Stimulated activated naive CD4-positive, alpha-beta T cell treated with Interleukin-2 at 50 U/mL for 16 hours (primary cell): ENCODE results near the gene SH3PXD2A.
"Not testable (repeated sequence)": the region's sequence is repeated elsewhere in the genome, so short reads cannot be mapped to it uniquely, and the experiment has no call there.

Source experiments
- DNase-seq: peaks from one replicate; lab custom pipeline; 2025; lab: John Stamatoyannopoulos, UW

The SH3PXD2A gene

GRCh38 chr10:103833731-103834365, 21.5 kb downstream of the SH3PXD2A start:
- no peak for DNase-seq

GRCh38 chr10:103832806-103833205, 22.6 kb downstream of the SH3PXD2A start:
- no peak for DNase-seq

DNA sequence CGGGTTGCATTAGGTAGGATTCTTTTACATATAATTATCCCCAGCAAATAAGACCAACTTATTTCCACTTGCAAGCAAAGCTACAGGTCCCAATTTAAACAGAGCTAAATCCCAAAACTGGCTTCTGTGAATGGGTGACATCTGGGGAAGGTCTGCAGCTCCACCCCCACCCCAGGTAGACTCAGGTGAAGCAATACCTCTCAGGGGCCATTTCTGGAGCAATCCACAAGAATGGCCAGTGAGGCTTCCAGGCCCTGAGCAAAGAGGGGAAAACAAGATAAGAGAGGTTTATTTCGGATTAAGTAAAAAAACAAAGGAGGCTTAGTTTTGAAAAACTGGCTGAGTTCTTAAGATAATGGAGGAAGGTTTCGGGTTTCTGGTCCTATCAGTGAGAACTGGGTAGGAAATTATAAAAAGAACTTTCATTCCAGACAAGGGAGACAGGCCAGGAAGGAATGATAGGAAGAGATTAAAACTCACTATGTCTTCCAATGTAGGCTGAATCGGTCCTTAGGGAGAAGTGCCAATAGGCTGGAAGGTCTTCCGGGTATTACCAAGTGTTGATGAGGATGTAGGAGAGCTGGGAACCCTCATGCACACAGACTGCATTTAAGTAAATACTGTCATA, 25.4 kb downstream of the SH3PXD2A start:
- DNase-seq: no peak

DNA sequence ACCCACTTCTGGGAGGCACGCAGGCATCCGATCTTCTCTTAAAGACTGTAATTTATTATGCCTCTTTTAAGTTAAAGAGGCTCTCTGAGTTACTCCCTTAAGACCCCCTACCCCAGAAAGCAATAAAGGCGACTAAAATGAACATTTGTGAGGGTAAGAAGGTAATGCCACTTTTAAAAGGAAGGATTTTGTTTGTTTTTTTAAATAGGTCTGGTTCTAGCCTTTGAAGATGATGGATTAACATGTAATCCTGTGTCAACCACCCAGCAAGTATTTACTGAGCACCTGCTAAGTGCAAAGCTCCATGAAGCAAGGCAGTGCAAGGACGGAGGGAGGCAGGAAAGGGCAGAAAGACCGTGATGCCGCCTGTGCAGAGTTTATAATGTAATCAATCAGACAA, 26.1 kb downstream of the SH3PXD2A start:
- no peak for DNase-seq

DNA sequence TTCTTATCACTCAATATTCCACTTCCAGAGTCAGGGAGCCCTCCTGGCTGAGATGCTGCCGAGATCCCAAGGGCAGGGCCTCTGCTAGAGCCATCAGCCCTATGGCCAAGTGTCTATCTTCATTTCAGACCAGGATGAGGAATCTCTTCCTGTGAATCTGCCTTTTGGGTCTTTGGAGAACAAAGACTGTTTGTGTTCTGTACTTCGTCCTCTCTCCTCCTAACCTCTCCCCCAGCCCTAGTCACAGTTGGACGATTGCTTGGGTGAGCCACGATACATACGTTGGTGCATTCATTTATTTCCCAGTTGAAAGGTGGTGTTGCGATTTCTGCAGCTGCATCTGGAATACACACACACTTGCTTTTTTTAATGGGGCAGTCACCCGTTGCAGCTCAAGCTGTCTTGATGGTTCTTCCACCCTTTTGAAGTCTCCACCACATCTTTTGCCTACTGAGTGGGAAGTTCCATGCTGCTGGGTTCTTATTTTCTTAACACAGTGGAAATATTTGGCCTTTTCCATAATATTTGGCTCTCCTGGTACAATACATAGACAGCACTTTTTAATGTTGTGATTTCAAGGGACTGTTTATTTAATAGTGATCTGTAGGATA, 26.7 kb downstream of the SH3PXD2A start:
- no peak for DNase-seq

- no peak for DNase-seq
Observed at GRCh38 chr10:103828107-103828506, 27.3 kb downstream of the SH3PXD2A start.

DNA sequence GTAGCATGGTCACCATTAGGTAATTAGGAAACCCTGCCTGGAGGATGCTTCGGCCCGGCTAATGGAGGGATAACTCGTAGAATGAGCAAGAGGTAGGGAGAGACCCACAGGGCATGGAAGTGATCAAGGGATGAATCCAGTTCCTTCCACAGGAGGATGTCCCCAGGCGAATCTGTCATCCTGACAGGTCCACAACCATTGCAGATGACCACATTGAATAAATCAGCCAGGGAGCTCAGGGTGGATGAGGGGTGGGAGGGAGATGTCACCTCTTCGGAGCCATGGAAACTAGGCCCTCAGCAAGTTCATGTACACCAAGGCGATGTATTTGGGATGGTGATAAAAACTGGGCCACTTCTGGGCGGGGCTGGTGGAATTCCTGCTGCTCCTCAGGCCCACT, 28.5 kb downstream of the SH3PXD2A start:
- no peak for DNase-seq

DNA sequence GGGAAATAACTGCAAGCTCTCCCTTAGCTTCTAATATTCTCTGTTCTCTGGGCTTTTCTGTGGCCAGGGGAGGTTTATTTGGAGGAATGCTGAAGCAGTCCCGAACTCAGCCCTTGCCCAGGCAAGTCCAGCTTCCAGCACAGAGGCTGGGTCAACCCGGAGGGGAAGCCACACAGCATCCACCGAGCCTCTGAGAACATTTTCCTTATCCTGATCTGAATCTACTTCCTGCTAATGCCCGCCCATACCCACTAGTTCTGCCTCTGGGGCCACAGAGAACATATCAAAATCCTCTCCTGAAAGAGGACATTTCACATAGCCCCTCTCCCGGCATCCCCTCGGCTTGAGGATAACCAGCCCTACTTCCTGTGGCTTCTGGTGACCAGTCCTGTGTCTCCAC, 31.1 kb downstream of the SH3PXD2A start:
- no peak for DNase-seq

DNA sequence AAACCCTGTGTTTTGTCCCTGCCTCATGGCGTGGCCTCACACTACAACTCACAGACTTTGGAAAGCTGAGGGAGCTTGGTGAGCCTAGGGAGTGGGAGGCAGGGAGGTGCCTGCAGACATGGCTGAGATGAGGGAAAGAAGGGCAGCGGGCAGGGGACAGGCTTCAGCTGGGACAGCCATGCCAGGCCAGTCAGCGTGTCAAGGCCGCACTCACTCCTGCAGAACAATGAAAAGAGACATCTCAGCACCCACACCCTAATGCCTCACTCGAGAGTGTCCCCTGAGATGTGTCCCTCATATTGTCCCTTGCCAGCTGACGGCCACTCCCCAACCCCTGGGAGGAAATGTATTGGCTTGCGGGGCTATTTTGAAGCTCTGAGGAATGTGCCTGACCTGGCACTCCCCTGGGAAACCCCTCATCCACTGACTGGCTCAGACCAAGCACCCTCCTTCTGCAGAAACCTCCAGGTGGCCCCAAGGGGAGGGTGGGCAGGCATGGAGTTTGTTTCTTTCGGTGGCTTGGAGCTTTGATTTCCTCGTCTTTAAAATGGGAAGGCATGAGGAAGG, 31.6 kb downstream of the SH3PXD2A start:
- DNase-seq: no peak

GRCh38 chr10:103822800-103823199, 32.6 kb downstream of the SH3PXD2A start:
- no peak for DNase-seq

GRCh38 chr10:103822107-103822716, 33.2 kb downstream of the SH3PXD2A start:
- no peak for DNase-seq

GRCh38 chr10:103820101-103821062, 35.0 kb downstream of the SH3PXD2A start:
- no peak for DNase-seq

DNA sequence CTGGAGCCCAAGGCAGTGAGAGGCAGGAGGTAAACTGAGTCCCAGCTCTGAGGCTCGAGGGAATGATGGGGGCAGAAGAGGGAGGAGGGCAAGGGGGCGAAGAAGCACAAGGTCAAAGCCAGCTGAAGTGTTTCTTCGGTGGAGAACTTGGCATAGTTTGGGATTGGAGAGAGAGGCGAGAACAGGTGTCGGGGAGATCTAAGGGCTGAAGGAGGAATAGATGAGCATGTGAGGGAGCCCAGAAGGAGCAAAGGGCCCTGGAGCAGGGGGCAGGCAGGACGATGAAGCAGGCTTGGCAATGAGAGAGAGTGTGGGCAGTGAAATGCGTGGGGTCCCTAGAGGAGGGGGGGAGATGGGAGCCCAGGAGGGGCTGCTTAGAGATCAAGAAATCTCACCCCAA, 35.9 kb downstream of the SH3PXD2A start:
- DNase-seq: no peak

DNA sequence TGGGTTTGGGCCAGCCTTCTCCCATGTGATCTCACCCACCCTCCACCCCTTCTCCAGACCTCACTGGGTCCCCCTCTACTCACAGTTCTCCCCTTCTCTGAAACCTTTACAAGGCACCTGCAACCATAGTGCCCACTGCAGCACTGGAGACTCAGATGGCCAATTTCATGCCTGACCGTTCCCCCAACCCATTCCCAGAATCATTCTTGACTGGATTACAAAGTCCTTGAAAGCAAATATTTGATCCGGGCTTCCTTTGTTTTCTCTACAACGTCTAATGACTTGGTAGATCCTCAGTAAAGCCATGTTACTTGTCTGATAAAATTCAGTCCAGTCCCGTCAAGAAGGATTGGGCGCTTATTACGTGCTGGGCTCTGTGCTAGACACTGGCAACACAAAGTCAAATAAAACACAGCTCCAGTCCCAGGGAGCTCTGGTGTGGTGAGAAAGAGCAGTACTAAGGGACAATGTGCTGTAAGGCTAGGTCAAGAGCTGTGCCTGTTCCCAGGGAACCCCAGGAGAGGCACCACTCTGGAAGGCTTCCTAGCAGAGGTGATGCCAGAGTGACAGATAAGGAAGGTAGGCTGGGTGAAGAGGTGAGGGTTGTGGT, 36.5 kb downstream of the SH3PXD2A start:
- DNase-seq: no peak

- DNase-seq: no peak
Observed at GRCh38 chr10:103818105-103818504, 37.3 kb downstream of the SH3PXD2A start.

- DNase-seq: no peak
Observed at GRCh38 chr10:103816431-103816830, 38.9 kb downstream of the SH3PXD2A start.

- DNase-seq: no peak
Observed at GRCh38 chr10:103814626-103815370, 40.6 kb downstream of the SH3PXD2A start.

DNA sequence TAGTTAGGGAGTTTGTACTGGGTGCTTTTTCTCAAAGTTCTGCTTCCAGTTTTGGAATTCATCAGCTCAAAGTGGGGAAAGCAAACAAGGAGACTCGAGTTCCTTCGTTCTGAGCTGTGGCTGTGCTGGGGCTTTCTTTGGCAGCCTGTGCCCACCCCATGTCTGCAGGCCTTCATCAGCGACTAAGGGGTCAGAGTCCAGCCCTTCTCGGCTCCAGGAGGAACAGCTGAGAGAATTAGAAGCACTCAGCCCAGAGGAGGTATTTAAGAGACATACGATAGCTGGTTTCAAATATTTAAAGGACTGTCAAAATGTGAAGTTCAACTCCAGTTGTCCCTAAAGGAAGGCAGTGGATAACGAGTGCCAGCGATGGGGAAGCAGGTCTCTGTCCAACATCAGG, 41.3 kb downstream of the SH3PXD2A start:
- no peak for DNase-seq

DNA sequence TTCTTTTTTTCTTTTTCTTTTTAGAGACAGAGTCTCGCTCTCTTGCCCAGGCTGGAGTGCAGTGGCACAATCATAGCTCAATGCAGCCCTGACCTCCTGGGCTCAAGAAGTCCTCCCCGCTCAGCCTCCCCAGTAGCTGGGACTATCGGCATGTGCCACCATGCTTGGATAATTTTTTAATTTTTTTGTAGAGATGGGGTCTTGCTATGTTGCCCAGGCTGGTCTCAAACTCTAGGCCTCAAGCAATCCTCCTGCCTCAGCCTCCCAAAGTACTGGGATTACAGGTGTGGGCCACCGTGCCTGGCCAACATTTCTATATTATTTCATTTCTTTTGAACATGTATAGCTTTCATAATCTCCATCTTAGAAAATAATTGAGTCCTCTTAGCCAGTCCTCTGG, 42.1 kb downstream of the SH3PXD2A start:
- DNase-seq: not testable (repeated sequence)

DNA sequence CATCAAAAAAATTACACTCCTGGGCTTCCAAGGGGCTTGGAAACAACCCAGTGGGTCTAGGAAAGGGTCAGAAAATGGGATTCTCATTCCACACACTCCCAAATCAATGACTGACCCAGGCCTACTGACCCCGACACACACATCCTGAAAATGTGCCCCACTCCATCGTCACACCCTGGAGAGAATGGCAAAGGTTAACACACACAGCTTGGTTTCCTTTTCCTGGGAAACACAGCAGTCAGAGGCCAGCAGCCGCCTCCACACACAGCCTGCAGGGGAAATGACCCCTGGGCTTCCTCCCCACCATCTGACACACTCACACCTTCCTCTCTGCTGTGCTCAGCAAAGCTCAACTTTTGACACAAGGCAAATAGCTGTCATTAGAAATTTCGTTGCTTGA, 42.9 kb downstream of the SH3PXD2A start:
- no peak for DNase-seq

- DNase-seq: no peak
Observed at GRCh38 chr10:103812004-103812403, 43.4 kb downstream of the SH3PXD2A start.
